IMR-90 (cell line): Measurements from ENCODE around the gene CPEB1. TPM values are rescaled to one million over a fixed set of nuclear protein-coding genes. Genes with fewer than 3 reads are reported as not detected.

Experiments used
- ATAC-seq: fragments of 200-7000 bp; cut with Tn5 transposase; 2 replicates; pipeline ENCODE4 v1.9.1; 2020; ENCODE audit warnings: low read depth, mild to moderate bottlenecking, moderate library complexity
- BruUV-seq: library from RNA; stranded (reverse); fragments of 400-500 nt; replicated peaks from 2 replicates; lab custom pipeline; 2021; lab: Mats Ljungman, UMichigan
- CTCF ChIA-PET: fragments of 300-600 bp; formaldehyde crosslinking; extraction: SDS; loops from one replicate; lab custom pipeline; 2021; ENCODE audit warnings: antibody characterized with exemption; lab: Yijun Ruan, JAX
- POLR2A ChIA-PET: fragments of 300-600 bp; sonication (Branson Sonifier 250); formaldehyde crosslinking; loops from one replicate; lab custom pipeline; 2022; ENCODE audit warnings: antibody characterized with exemption; ENCODE audit not compliant: unreplicated experiment; lab: Charles Lee
- DNase-seq: peaks from one replicate; pipeline ENCODE4 v3.0.0; 2013
- H2AFZ ChIP-seq: replicated peaks from 2 replicates; pipeline ENCODE3; 2013; ENCODE audit warnings: low read length, mild to moderate bottlenecking; ENCODE audit not compliant: poor library complexity
- H2AK5ac ChIP-seq: 2 replicates; pipeline ENCODE4 v1.6.1; 2013; ENCODE audit warnings: low read depth, low read length, inconsistent platforms
- H2AK9ac ChIP-seq: replicated peaks from 2 replicates; pipeline ENCODE3; 2013; ENCODE audit warnings: mild to moderate bottlenecking, low read depth, low read length, moderate library complexity; ENCODE audit not compliant: poor library complexity
- H2BK120ac ChIP-seq: 2 replicates; pipeline ENCODE4 v1.6.1; 2013; ENCODE audit warnings: low read depth, low read length, inconsistent platforms
- H2BK15ac ChIP-seq: 3 replicates; pipeline ENCODE4 v1.6.1; 2013; ENCODE audit warnings: low read depth, low read length, inconsistent platforms
- H2BK20ac ChIP-seq: 2 replicates; pipeline ENCODE4 v1.6.1; 2013; ENCODE audit warnings: low read depth, mild to moderate bottlenecking, inconsistent platforms, low read length, moderate library complexity
- H2BK5ac ChIP-seq: 2 replicates; pipeline ENCODE4 v1.6.1; 2013; ENCODE audit warnings: mild to moderate bottlenecking, low read depth, low read length, inconsistent platforms; ENCODE audit not compliant: poor library complexity, severe bottlenecking
- H3K14ac ChIP-seq: replicated peaks from 2 replicates; pipeline ENCODE4 v1.6.1; 2013; ENCODE audit warnings: low read depth, low read length, inconsistent platforms
- H3K18ac ChIP-seq: 2 replicates; pipeline ENCODE4 v1.6.1; 2013; ENCODE audit warnings: low read depth, low read length, control low read depth
- H3K23ac ChIP-seq: 2 replicates; pipeline ENCODE4 v1.6.1; 2013; ENCODE audit warnings: low read depth, low read length, inconsistent platforms
- H3K27ac ChIP-seq: 2 replicates; pipeline ENCODE4 v1.5.1; 2013; ENCODE audit warnings: mild to moderate bottlenecking, control low read depth, low read length; ENCODE audit not compliant: insufficient read depth
- H3K27me3 ChIP-seq: 2 replicates; pipeline ENCODE4 v1.6.1; 2013; ENCODE audit warnings: low read length; ENCODE audit not compliant: control insufficient read depth, insufficient read depth
- H3K36me3 ChIP-seq: 2 replicates; pipeline ENCODE4 v1.6.1; 2013; ENCODE audit warnings: low read length, mixed read lengths; ENCODE audit not compliant: control insufficient read depth, insufficient read depth
- H3K4ac ChIP-seq: 2 replicates; pipeline ENCODE4 v1.6.1; 2013; ENCODE audit warnings: low read depth, low read length, inconsistent platforms
- H3K4me1 ChIP-seq: 2 replicates; pipeline ENCODE4 v1.6.1; 2013; ENCODE audit warnings: low read length, mixed read lengths; ENCODE audit not compliant: control insufficient read depth, insufficient read depth
- H3K4me2 ChIP-seq: 2 replicates; pipeline ENCODE4 v1.6.1; 2013; ENCODE audit warnings: low read depth, mild to moderate bottlenecking, control low read depth, low read length, moderate library complexity
- H3K4me3 ChIP-seq: 2 replicates; pipeline ENCODE4 v1.5.1; 2013; ENCODE audit warnings: low read depth, mild to moderate bottlenecking, control low read depth, low read length, moderate library complexity; ENCODE audit not compliant: insufficient read depth
- H3K56ac ChIP-seq: 2 replicates; pipeline ENCODE4 v1.6.1; 2013; ENCODE audit warnings: low read length, inconsistent platforms; ENCODE audit not compliant: insufficient read depth; ENCODE audit errors: extremely low read depth
- H3K79me1 ChIP-seq, 2 experiments: 2 replicates each; pipeline ENCODE4 v1.6.1; 2013; ENCODE audit warnings: low read length in 2 of 2, inconsistent platforms in 1 of 2, low read depth in 1 of 2
- H3K9ac ChIP-seq: 2 replicates; pipeline ENCODE4 v1.6.1; 2013; ENCODE audit warnings: low read depth, low read length, control low read depth
- H3K9me1 ChIP-seq: 2 replicates; pipeline ENCODE4 v1.6.1; 2013; ENCODE audit warnings: low read length, inconsistent platforms; ENCODE audit not compliant: insufficient read depth
- H3K9me3 ChIP-seq: 2 replicates; pipeline ENCODE4 v1.6.1; 2013; ENCODE audit warnings: low read length; ENCODE audit not compliant: control insufficient read depth, insufficient read depth
- H4K20me1 ChIP-seq: 2 replicates; pipeline ENCODE4 v1.6.1; 2013; ENCODE audit warnings: low read length, inconsistent platforms; ENCODE audit not compliant: insufficient read depth
- H4K5ac ChIP-seq: 2 replicates; pipeline ENCODE4 v1.6.1; 2013; ENCODE audit warnings: mild to moderate bottlenecking, low read depth, low read length, control low read depth
- H4K8ac ChIP-seq, 2 experiments: 2 replicates each; pipeline ENCODE4 v1.6.1; 2013; ENCODE audit warnings: low read depth in 2 of 2, low read length in 2 of 2, control low read depth in 1 of 2, inconsistent platforms in 1 of 2
- H4K91ac ChIP-seq: 2 replicates; pipeline ENCODE4 v1.6.1; 2013; ENCODE audit warnings: low read depth, low read length, inconsistent platforms; ENCODE audit not compliant: insufficient read depth
- BHLHE40 ChIP-seq: fragments of 150-350 bp; IDR thresholded peaks from 2 replicates; pipeline ENCODE4 v1.6.1; 2016; ENCODE audit warnings: mild to moderate bottlenecking, low read depth, low read length
- CEBPB ChIP-seq: IDR thresholded peaks from 2 replicates; pipeline ENCODE4 v1.6.1; 2012; ENCODE audit warnings: low read depth, low read length, improper control_type of control experiment
- CHD1 ChIP-seq: IDR thresholded peaks from 2 replicates; pipeline ENCODE4 v1.6.1; 2012; ENCODE audit warnings: low read depth, low read length, improper control_type of control experiment
- FOS ChIP-seq: fragments of 150-350 bp; IDR thresholded peaks from 2 replicates; pipeline ENCODE4 v1.6.1; 2016; ENCODE audit warnings: low read depth, low read length
- MAFK ChIP-seq: IDR thresholded peaks from 2 replicates; pipeline ENCODE4 v1.6.1; 2012; ENCODE audit warnings: low read depth, low read length, improper control_type of control experiment
- MAZ ChIP-seq: IDR thresholded peaks from 2 replicates; pipeline ENCODE4 v1.6.1; 2012; ENCODE audit warnings: low read depth, mild to moderate bottlenecking, low read length, improper control_type of control experiment, moderate library complexity, borderline replicate concordance
- MXI1 ChIP-seq: IDR thresholded peaks from 2 replicates; pipeline ENCODE4 v1.6.1; 2012; ENCODE audit warnings: low read depth, mild to moderate bottlenecking, low read length, moderate library complexity, borderline replicate concordance
- NFE2L2 ChIP-seq: fragments of 150-350 bp; IDR thresholded peaks from 2 replicates; pipeline ENCODE4 v1.6.1; 2016; ENCODE audit warnings: low read depth, mild to moderate bottlenecking, low read length
- POLR2A ChIP-seq: IDR thresholded peaks from 2 replicates; pipeline ENCODE4 v1.6.1; 2012; ENCODE audit warnings: mild to moderate bottlenecking, low read depth, low read length
- RAD21 ChIP-seq: IDR thresholded peaks from 2 replicates; pipeline ENCODE4 v1.6.1; 2012; ENCODE audit warnings: low read length, improper control_type of control experiment
- RCOR1 ChIP-seq: IDR thresholded peaks from 2 replicates; pipeline ENCODE4 v1.6.1; 2012; ENCODE audit warnings: mild to moderate bottlenecking, low read length, improper control_type of control experiment; ENCODE audit not compliant: insufficient replicate concordance
- RFX5 ChIP-seq: IDR thresholded peaks from 2 replicates; pipeline ENCODE4 v1.8.0; 2012; ENCODE audit warnings: low read depth, mild to moderate bottlenecking, low read length, moderate library complexity
- SMC3 ChIP-seq: fragments of 150-350 bp; IDR thresholded peaks from 2 replicates; pipeline ENCODE4 v1.6.1; 2016; ENCODE audit warnings: low read depth, mild to moderate bottlenecking, antibody characterized with exemption, low read length, moderate library complexity
- USF2 ChIP-seq: fragments of 150-350 bp; IDR thresholded peaks from 2 replicates; pipeline ENCODE4 v1.6.1; 2017; ENCODE audit warnings: mild to moderate bottlenecking, antibody characterized with exemption, low read length, low read depth
- WGBS, 2 experiments: methylation state at CpG; one replicate each; pipeline versions ENCODE4 v1.1.5 to v1.1.7; 2013; ENCODE audit warnings: missing lambda C conversion rate in 2 of 2; ENCODE audit not compliant: insufficient read length in 1 of 2; ENCODE audit errors: extremely low coverage in 2 of 2; 5-methylcytosine and 5-hydroxymethylcytosine counted together
- dilution Hi-C: fragments of 300-500 bp; cut with HindIII; formaldehyde crosslinking; loops from one replicate; pipeline ENCODE4 v1.14.3; 2018; ENCODE audit warnings: low sequenced_read_pairs; ENCODE audit not compliant: unreplicated experiment
- in situ Hi-C: fragments of 300-500 bp; cut with MboI; formaldehyde crosslinking; loops from 3 replicates; pipeline ENCODE4 v1.14.3; 2019; ENCODE audit warnings: low sequenced_read_pairs, inconsistent platforms, mixed read lengths
- intact Hi-C: fragments of 100-400 bp; cut with micrococcal nuclease; formaldehyde crosslinking; loops from 2 replicates; pipeline ENCODE4 v1.10.0; 2022
- polyA plus RNA-seq, 3 experiments: library from polyadenylated mRNA; depleted of rRNA; stranded (reverse); fragments of >200 nt; gene quantifications; 2 replicates each; pipeline ENCODE4 v1.2.3, GENCODE V29; 2012; ENCODE audit warnings: low replicate concordance in 1 of 3
- total RNA-seq: library from RNA; depleted of rRNA; stranded (reverse); fragments of >200 nt; gene quantifications from 2 replicates; pipeline ENCODE4 v1.2.3, GENCODE V29; 2012
- TF ChIP-seq, protein P1 (sequence below): fragments of 150-350 bp; IDR thresholded peaks from 2 replicates; pipeline ENCODE4 v1.6.1; 2016; ENCODE audit warnings: low read depth, mild to moderate bottlenecking, low read length, moderate library complexity, borderline replicate concordance
- TF ChIP-seq, protein P2 (sequence below): conservative IDR thresholded peaks from 2 replicates; pipeline ENCODE4 v1.5.1; 2012; ENCODE audit warnings: mild to moderate bottlenecking, low read depth, low read length, improper control_type of control experiment

Gene CPEB1
- total and polyA plus RNA-seq, 2 of the 4 experiments (the other 2 are of a cell fraction): 8.9 to 12.5 TPM

DNA sequence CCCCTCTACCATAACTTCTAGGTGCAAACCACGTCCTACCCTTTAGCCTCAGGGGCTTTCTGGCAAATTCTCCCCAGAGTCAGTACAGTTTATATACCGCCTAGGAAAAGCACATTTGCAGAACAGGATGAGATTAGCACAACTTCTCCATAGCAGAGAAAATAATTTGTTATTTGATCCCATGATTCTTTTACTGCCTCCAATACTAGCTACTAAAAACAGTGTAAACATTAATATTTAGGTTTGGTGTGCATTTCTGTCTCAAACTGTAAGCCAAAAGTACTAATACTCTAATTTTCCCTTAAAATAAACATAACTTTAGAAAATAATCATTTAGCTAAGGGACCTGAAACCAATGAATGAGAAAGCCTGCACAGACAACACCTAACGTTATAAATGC, 4.5 kb downstream of the CPEB1 start:
- ChIA-PET CTCF (no interaction called here), POLR2A (interaction anchor here (0.6 kb wide), 1 partner anchor 20 kb away, joined by 4 read pairs; no protein-coding TSS in a partner anchor)
- no peak overlapping the region for H4K8ac ChIP-seq
- H4K20me1 ChIP-seq: no peaks in the 10 kb centered on the region
- H2AK9ac ChIP-seq: no peak overlapping the region
- peaks cover 39% of the 10 kb centered on the region for H3K27me3 ChIP-seq
- no peak overlapping the region for H3K23ac ChIP-seq
- ATAC-seq (no peak), DNase-seq (no peak)
- no peak overlapping the region for H3K9ac ChIP-seq
- H3K4me3 ChIP-seq: no peak overlapping the region
- in situ Hi-C loops (no loop called here), intact Hi-C loops (loop anchor here (10.0 kb wide), 1 partner anchor 362 kb away; no protein-coding TSS in a partner anchor), dilution Hi-C loops (no loop called here)
- TF ChIP-seq CHD1: no peak
- TF ChIP-seq USF2: no peak
- TF ChIP-seq, protein P1, sequence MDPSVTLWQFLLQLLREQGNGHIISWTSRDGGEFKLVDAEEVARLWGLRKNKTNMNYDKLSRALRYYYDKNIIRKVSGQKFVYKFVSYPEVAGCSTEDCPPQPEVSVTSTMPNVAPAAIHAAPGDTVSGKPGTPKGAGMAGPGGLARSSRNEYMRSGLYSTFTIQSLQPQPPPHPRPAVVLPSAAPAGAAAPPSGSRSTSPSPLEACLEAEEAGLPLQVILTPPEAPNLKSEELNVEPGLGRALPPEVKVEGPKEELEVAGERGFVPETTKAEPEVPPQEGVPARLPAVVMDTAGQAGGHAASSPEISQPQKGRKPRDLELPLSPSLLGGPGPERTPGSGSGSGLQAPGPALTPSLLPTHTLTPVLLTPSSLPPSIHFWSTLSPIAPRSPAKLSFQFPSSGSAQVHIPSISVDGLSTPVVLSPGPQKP: no peak
- no peak for TF ChIP-seq RFX5
- no peak for TF ChIP-seq RCOR1
- TF ChIP-seq MXI1: no peak
- TF ChIP-seq, protein P2, sequence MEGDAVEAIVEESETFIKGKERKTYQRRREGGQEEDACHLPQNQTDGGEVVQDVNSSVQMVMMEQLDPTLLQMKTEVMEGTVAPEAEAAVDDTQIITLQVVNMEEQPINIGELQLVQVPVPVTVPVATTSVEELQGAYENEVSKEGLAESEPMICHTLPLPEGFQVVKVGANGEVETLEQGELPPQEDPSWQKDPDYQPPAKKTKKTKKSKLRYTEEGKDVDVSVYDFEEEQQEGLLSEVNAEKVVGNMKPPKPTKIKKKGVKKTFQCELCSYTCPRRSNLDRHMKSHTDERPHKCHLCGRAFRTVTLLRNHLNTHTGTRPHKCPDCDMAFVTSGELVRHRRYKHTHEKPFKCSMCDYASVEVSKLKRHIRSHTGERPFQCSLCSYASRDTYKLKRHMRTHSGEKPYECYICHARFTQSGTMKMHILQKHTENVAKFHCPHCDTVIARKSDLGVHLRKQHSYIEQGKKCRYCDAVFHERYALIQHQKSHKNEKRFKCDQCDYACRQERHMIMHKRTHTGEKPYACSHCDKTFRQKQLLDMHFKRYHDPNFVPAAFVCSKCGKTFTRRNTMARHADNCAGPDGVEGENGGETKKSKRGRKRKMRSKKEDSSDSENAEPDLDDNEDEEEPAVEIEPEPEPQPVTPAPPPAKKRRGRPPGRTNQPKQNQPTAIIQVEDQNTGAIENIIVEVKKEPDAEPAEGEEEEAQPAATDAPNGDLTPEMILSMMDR: no peak
- TF ChIP-seq FOS: no peak
- no peak for TF ChIP-seq CEBPB
- no peak for TF ChIP-seq MAZ
- no peak for TF ChIP-seq SMC3
- no peak for TF ChIP-seq RAD21
- no peak for TF ChIP-seq NFE2L2
- no peak for TF ChIP-seq BHLHE40
- TF ChIP-seq MAFK: no peak
- no peak for TF ChIP-seq POLR2A
- no peaks in the 10 kb centered on the region for H3K79me1 ChIP-seq
- H2BK120ac ChIP-seq: no peak overlapping the region
- H3K18ac ChIP-seq: no peak overlapping the region
- H3K4me1 ChIP-seq: no peaks in the 10 kb centered on the region
- no peaks in the 10 kb centered on the region for H3K36me3 ChIP-seq
- peaks cover 2% of the 10 kb centered on the region; the same call in 1 of the 2 replicates for H3K9me3 ChIP-seq
- H3K56ac ChIP-seq: no peak overlapping the region
- no peak overlapping the region for H2BK20ac ChIP-seq
- H4K5ac ChIP-seq: no peak overlapping the region
- no peak overlapping the region for H3K14ac ChIP-seq
- no peak overlapping the region for H2AK5ac ChIP-seq
- no peak overlapping the region for H2AFZ ChIP-seq
- BruUV-seq: no TSS peak
- no peak overlapping the region for H3K4ac ChIP-seq
- no peak overlapping the region for H2BK15ac ChIP-seq
- no peak overlapping the region for H3K27ac ChIP-seq
- no peak overlapping the region for H3K4me2 ChIP-seq
- H3K9me1 ChIP-seq: no peaks in the 10 kb centered on the region
- H2BK5ac ChIP-seq: no peak overlapping the region
- H4K91ac ChIP-seq: no peak overlapping the region
- no CpG with 5 or more reads among the region's 3 CpGs for WGBS, 2 experiments
